Mucosa of descending colon (tissue), 3 donors: Measurements from ENCODE around the gene CARD19. TPM values are rescaled to one million over a fixed set of nuclear protein-coding genes. Genes with fewer than 3 reads are reported as not detected.
A peak's percentile ranks its signal among the peaks of the same experiment; 100 is the strongest.

ENCODE experiments used
- ATAC-seq: fragments of 200-7000 bp; cut with Tn5 transposase; one replicate; pipeline ENCODE4 v1.9.1; 2020; ENCODE audit warnings: mild to moderate bottlenecking, moderate library complexity
- DNase-seq, 3 donors: peaks; one replicate each; pipeline ENCODE4 v3.0.0-alpha.2; 2020
- H3K36me3 ChIP-seq: fragments of 200-600 bp; one replicate; pipeline ENCODE4 v1.8.0; 2021; ENCODE audit warnings: low read depth, mild to moderate bottlenecking
- H3K4me1 ChIP-seq: fragments of 200-600 bp; one replicate; pipeline ENCODE4 v1.8.0; 2021; ENCODE audit warnings: low read depth, mild to moderate bottlenecking
- H3K4me3 ChIP-seq: fragments of 200-600 bp; one replicate; pipeline ENCODE4 v1.8.0; 2021; ENCODE audit warnings: mild to moderate bottlenecking
- H3K9me3 ChIP-seq: fragments of 200-600 bp; one replicate; pipeline ENCODE4 v1.8.0; 2021; ENCODE audit warnings: mild to moderate bottlenecking
- CTCF ChIP-seq: fragments of 200-600 bp; IDR thresholded peaks from one replicate; pipeline ENCODE4 v1.8.0; 2022; ENCODE audit warnings: antibody characterized with exemption, mild to moderate bottlenecking
- intact Hi-C, 2 donors: fragments of 100-400 bp; cut with DNase I in 1 of 2; cut with micrococcal nuclease in 1 of 2; formaldehyde crosslinking; loops; one replicate each; pipeline versions ENCODE4 v1.11.0 to v1.11.1; 2022; cut with DNase I, micrococcal nuclease
- total RNA-seq, 3 donors: library from RNA; stranded (reverse); fragmentation: NEBNext Ultra II Directional in 2 of 3; extraction: Animal tissue kit (Norgen Biotek cat#: 25700) in 2 of 3; gene quantifications; one replicate each; pipeline versions ENCODE4 v1.2.1 to v1.2.4, GENCODE V29; 2021 to 2023
- donor health status: DM: no; HTN: no; CAD: no; lungs with moderate emphysema.
- donor health status: DM: no; HTN: no; CAD: no.
- donor health status: DM: no; HTN: yes; CAD: no.

The CARD19 gene
- total RNA-seq, 3 donors from 2014 or later, result 39.1 to 47.8 (median 44.2) TPM

GRCh38 chr9:93061791-93062763 is 33.9 kb upstream of the CARD19 start:
- Histone ChIP-seq H3K4me1 (peaks cover 30% of the 10 kb centered on the region), H3K4me3 (no peak overlapping the region), H3K36me3 (no peaks in the 10 kb centered on the region), H3K9me3 (no peaks in the 10 kb centered on the region)
- intact Hi-C loops, result no loop called here
- DNase-seq (peak; percentile 47 to 87 (median 63)), ATAC-seq (peak; percentile 63)
- TF ChIP-seq CTCF, result no peak

- Histone ChIP-seq H3K36me3 (no peaks in the 10 kb centered on the region), H3K4me1 (peaks cover 18% of the 10 kb centered on the region), H3K4me3 (no peak overlapping the region), H3K9me3 (no peaks in the 10 kb centered on the region)
- TF ChIP-seq CTCF, result no peak
- DNase-seq (peak; percentile 61 to 86 (median 68)), ATAC-seq (peak; percentile 80)
- intact Hi-C loops, result no loop called here
Measured at GRCh38 chr9:93064392-93065134, 31.5 kb upstream of the CARD19 start.

- Histone ChIP-seq H3K9me3 (no peaks in the 10 kb centered on the region), H3K36me3 (no peaks in the 10 kb centered on the region), H3K4me3 (no peak overlapping the region), H3K4me1 (peaks cover 11% of the 10 kb centered on the region)
- DNase-seq (peak in 1 of 3 donors; percentile 51), ATAC-seq (no peak)
- intact Hi-C loops, result no loop called here
- no peak for TF ChIP-seq CTCF
Measured at GRCh38 chr9:93065135-93065720, 30.8 kb upstream of the CARD19 start.

GRCh38 chr9:93066978-93067603 is 28.9 kb upstream of the CARD19 start:
- Histone ChIP-seq H3K4me1 (peaks cover 5% of the 10 kb centered on the region), H3K9me3 (no peaks in the 10 kb centered on the region), H3K36me3 (no peaks in the 10 kb centered on the region), H3K4me3 (no peak overlapping the region)
- no peak for TF ChIP-seq CTCF
- ATAC-seq (no peak), DNase-seq (no peak)
- intact Hi-C loops, result no loop called here

- ATAC-seq (no peak), DNase-seq (no peak)
- Histone ChIP-seq H3K9me3 (no peaks in the 10 kb centered on the region), H3K4me3 (no peak overlapping the region), H3K36me3 (no peaks in the 10 kb centered on the region), H3K4me1 (no peaks in the 10 kb centered on the region)
- TF ChIP-seq CTCF, result no peak
- intact Hi-C loops, result no loop called here
Measured at GRCh38 chr9:93068956-93069355, 27.1 kb upstream of the CARD19 start.
